Stimulated activated CD8-positive, alpha-beta memory T cell treated with anti-CD3 and anti-CD28 coated beads, Interleukin-12 subunit alpha, Interleukin-12 subunit beta, amount 100 ng/mL, for 24 hours (primary cell): ENCODE data around the gene GALNT3.

Experiments used
- DNase-seq: peaks from one replicate; pipeline ENCODE4 v3.0.0-alpha.2; 2020; ENCODE audit errors: extremely low read depth

The GALNT3 gene

DNA sequence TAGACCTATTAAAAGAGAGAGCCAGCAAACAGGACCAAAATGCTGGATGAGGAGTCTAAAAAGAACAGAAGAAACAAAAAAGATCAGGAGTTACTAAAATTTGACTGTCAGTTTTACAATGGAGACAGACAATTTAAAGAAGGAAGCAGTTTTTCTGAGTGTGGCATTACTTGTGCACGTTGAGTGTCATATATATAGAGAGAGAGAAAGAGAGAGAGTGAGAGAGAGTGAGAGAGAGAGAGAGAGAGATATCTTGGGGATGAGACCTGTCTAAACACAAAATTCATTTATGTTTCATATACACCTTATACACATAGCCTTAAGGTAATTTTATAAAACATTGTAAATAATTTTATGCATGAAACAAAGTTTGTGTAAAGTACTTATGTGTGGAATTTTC lies 2.1 kb upstream of the GALNT3 start:
- DNase-seq, result no peak

DNA sequence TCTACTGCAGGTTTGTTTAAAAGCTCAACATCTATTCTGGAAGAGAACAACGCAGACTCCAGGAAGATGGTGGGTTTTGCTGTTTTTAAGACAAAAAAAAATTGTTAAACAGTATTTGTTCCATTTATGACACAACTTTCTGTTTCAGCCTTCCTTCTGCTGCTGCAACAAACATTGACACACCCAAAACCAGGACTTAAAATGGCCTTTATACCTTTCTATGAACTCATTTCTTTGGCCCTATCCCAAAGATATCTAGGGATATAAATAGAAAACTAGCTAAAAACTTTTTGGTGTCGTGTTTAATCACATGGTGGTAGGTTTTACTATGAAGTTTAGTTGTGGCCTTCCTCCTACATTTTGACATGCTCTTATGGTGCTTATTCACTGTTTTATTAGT lies 964 bp upstream of the GALNT3 start:
- DNase-seq, result no peak

GRCh38 chr2:165794536-165794928 lies 485 bp upstream of the GALNT3 start:
- DNase-seq, result peak; percentile 19

DNA sequence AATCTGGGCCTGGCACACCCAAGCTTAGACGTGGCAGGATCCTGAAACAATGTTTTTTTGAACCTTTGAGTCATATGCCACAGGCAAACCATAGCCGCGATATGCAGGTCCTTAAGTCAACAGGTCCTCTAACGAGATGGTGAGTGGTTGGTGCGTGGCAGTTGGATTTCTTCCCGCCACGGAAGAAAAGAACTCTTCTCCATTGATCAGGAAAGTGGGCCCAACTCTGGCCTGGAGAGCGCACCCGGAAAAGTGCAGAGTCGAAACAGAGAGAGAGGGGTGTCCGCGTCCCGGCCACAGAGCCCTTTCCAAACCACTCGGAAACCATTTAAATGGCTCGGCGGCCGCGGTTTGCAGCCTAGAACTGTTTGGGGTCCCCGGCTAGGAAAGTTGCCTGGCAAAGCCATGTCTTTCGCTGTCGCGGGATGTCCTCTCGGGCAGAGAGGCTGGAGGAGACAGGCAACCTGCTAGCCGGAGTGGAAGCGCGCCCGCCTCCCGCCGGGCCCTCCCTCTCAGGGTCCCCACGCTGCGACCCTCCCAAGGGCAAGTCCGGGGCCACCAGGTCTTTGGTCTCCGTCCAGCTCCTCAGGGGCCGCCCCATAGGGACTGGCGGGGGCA lies 777 bp downstream of the GALNT3 start:
- no peak for DNase-seq

GRCh38 chr2:165792104-165792454 lies 2.0 kb downstream of the GALNT3 start:
- DNase-seq, result no peak

DNA sequence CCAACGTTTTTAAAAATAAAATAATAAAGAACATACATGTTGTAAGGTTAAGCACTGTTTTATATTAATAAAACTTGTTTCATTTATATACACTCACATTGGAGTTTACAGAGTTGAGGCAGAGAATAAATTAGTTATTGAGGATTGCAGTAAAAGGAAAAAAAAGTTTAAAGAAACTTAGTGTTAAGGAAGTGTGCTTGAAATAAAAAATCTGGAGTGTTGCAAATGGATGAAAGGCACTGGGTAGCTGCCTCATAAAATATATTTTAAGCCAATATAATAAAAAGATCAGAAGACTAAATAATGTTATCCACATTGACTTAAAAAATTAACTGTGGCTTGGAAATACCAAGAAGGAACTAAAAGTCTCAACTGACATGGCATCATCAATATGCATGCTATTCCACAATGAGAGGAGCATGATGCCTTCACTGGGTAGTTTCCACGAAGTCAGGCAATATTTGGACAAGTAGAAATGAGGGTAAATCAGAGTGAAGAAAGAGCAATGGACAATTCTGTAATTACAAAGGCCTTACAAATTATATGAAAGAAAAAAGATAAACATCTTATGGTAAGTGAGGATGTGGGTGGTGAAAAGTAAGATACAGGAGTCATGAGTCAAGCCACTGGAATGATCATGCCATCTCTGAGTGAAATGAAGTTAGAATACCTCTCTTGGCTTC lies 2.5 kb downstream of the GALNT3 start:
- no peak for DNase-seq

DNA sequence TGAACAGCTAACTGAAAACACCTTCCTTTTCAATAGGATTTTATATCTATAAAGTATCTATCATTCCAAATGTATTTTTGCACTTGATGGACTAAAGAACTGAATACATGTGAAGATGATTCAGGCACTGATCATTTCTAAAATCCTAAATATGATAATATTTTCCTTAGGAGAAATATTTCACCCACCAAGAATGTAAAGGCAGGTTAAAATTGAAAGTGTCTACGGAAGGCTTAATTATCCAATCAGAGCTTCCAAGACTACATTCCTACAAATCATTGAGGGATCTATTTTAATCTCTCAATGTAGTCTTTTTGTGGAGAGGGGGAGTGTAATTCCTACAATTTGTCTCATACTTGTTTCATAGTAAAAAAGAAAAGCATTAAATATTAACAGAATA lies 3.6 kb downstream of the GALNT3 start:
- no peak for DNase-seq

DNA sequence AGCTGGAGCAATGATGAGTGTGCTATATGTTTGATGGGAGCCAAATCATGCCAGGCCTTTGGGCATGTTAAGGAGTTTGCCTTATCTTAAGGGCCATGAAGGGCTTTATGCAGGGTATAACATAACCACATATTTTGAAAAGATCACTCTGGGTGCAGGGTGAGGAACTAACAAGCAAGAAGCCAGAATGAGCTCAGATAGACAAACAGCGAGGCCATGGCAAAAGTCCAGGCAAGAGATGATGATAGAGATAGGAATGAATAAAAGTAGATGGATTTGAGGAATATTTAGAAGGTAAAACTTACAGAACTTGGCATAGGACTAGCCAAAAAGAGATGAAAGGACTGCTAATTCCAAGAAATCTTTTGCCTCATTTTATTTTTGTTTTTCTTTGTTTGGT lies 6.7 kb downstream of the GALNT3 start:
- no peak for DNase-seq

DNA sequence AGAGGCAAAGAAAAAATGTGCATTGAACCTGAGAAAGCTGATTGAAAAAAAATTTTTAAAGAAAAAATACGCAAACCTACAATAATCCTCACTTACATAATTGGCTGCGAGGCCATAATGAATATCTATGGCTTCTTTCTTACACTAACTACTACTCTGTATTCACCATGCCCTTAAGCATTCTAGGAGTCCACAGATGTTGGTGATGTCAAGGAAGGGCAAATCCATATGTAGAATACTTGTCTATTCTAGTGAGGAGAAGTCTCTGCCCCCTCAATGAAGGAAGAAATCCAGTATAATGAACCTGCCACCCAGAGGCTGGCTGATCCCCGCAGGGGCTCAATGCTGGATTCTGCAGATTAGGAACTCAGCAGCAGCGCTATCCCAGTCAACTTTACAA lies 14.3 kb downstream of the GALNT3 start:
- no peak for DNase-seq

DNA sequence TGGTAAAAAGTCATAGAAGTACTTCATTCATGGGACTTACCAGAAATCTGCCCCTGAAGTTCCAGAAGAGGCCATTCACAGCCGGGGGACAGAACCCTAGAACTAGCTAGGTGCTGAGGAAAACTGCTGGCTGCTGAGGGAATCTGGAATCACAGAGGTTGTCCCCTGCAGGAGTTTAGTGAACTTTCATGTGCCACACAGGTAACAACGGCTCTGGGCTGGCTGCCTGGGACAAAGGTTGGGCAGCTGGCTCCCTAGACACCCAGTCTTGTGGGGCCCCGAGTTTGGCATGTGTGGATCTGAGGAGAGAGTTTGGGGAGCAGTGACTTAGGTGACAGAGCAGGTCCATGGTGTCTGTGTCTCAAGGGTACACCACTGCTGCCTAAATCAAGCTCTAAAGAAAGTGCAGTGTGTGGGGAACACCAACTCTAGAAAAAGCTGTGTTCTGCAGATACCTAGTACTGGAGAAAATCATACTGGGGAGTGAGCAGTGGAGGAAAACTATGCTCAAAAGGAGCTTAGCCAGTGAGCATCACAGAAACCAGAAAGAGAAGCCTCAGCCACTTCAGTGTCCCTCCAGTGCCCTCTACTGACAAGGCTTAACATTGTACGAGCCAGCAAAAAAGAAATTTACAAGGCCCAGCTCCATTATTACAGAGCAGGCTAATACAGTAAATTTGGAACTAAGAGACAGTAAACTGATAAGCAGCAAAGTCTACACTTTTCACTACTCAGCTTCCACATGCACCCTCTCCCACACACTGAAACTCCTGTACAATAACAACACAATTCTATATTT lies 15.2 kb downstream of the GALNT3 start:
- no peak for DNase-seq

DNA sequence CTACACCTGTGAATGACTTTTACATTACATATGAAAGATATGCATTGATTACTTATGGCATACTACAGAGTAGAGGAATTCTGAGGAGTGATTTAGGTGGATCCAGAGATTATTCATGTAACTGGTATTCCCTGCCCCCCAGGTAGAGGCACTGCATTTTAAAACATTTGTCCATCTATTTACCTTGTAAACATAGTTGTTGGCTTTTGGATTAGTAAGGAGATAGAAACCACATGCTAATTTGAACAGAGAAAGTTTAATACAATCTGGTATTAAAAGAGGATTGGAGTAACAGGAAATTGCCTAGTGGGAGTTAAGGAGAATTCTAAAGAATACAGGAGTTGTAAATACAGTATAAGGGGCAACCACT lies 15.9 kb downstream of the GALNT3 start:
- no peak for DNase-seq

DNA sequence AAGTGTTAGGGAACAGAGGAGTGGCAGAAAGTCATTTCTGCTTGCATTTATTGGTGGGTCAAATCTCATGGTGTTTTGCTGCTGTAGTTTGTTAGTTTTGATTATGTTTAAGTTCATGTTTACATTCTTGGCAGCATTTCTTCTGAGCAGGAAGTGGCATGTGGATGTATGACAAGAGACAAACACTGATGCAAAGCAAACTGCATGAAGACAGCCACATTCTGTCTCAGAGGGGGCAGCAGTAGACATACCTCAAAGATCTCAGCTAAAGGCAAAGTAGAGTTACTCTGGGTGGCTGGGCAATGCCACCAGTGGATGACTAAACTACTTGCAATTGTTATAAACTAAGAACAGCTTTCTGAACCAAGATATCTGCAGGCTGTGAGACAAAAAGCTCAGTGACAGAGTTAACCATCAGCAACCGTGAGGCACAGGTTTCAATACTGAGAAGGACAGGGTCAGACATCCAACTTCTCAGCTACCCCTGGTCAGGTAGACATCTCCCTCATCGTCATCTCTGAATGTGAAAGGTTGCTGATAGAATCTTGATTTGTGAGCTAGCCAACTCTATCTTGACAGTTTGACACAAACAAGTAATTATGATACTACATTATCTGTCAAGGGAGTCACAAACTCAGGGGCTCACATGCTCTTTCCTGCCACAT lies 16.4 kb downstream of the GALNT3 start:
- no peak for DNase-seq

DNA sequence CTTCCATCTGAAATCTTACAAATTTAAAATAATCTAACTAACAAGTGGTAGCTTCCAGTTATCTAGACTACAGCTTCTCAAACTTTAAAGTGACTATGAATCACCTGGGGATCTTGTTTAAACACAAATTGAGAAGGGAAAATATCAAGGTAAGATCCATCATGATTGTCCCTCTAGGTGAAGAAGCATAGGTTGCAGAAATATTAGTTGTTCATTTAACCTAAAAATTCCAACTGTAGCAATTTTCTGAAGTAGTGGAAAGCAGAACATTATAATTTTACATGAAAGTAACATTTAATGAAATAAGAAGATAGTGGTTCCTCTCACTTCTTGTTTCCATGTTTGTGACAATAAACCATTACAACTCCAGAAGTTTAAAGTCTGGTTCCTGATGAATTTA lies 17.3 kb downstream of the GALNT3 start:
- no peak for DNase-seq

DNA sequence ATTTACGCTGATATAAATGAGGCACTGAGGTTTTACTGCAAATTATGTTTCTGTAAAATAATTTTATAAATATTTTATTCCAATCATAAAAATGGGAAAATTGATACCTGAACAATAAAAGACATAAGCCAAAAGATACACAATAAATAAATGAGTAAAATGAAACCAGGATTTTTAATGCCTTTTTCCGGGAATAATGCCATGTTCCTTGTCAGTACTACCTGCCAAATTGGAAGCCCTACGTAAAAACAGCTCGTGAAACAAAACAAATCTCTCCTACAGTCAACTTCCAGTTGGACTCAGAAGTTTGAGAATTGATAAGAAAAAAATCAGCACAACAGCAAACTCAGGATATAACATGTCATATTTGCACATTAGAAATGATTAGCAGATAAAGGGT lies 18.0 kb downstream of the GALNT3 start:
- no peak for DNase-seq

GRCh38 chr2:165773684-165774083 lies 20.4 kb downstream of the GALNT3 start:
- DNase-seq, result no peak

GRCh38 chr2:165772183-165772582 lies 21.9 kb downstream of the GALNT3 start:
- DNase-seq, result no peak

- no peak for DNase-seq
Measured at GRCh38 chr2:165766326-165766927, 27.6 kb downstream of the GALNT3 start.

GRCh38 chr2:165762723-165763122 lies 31.3 kb downstream of the GALNT3 start:
- DNase-seq, result no peak

DNA sequence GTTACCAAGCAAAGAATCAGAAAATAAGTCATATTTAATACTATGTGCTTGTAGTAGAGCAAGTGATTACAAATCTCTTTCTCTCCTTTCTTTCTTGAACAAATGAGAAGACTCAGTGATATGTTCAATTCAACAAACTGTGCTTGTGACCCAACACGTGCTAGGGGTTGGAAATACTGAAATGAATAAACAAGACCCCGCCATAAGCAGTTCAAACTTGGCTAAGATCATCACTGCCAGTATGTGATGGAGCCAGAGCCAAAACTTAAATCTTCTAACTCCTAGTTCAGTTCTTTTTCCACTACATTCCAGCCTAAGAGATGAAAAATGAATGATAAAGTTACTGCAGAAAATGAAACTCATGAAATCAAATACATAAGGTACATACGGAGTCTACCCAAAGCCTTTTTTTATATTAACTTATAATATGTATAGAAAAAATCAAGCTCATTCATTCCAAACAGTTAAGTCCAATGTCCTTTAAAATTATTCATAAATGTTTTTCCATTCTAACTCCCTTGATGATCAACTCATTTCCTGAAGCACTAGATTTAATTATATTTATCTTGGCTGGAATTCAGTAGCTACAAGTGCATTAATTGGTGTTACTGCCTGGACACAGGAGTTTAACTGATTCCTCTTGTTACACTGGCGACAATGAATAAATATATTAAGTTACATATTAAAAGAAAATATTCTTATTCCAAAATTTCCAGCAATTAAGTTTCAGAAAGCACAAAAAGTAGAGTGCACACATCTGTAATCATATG lies 36.0 kb downstream of the GALNT3 start:
- no peak for DNase-seq

GRCh38 chr2:165746501-165746900 lies 47.5 kb downstream of the GALNT3 start:
- DNase-seq, result no peak

DNA sequence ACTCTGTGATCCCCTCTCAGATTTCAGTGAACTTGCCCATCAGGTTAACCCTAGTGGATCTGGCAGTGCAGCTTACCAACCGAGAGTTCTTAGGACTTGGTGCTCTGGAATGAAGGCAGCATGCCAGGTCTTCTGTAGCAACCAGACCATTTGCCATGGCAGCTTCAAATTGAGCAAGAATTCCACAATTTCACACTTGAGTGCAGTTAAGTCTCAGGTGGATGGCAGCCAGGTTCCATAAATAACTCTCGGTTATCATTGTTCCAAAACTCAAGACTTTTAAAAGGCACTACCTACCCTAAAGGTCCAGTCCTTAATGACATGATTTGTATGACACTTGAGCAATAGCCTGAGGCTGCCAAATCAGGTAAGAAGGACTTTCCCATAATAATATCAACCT lies 48.1 kb downstream of the GALNT3 start:
- DNase-seq, result no peak

DNA sequence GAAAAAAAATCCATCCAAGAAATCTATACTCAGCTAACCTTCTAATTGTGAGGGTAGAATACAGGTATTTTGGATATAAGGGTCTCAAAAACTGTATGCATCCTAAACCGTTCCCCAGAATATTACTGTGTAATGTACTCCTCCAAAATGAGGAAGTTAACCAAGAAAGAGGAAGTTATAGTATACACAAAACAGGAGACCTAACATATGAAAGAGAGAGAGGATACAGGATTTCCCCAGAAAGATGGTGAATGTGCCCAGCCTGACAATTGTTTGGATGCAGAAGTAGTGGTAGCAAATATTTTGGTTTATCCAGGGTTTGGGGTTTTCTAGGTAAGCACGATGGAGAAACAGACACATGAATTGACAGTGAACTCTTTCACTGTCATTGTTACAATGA lies 50.6 kb downstream of the GALNT3 start:
- no peak for DNase-seq
